ENCODE measurements around the gene NOS1AP.

DNA sequence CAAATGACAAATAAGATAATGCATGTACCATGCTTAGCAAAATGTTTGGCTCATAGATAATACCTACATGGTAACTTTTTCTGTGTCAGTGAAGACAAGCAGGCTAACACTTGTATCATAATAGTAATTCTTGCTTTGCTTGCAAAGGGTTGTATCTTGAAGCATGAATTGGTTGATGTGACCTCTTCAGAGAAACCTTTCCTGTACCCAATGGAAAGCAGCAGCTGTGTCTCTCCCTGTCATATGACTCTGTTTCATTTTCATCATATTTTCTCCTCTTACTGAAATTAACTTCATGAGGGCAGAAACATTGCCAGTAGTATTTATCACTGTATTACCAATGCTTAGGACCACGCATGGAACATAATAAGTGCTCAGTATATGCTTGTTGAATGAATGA, 338.0 kb downstream of the NOS1AP start:
- TF ChIP-seq POLR2A (IDR thresholded peaks at IDR 0.05; ENCODE audit: low read depth, low read length) (no peak), POLR2AphosphoS5 (IDR thresholded peaks at IDR 0.05; ENCODE audit: low read depth, low read length) (no peak), TAF1 (IDR thresholded peaks at IDR 0.05; ENCODE audit: borderline replicate concordance, low read depth, low read length) (no peak)
